HepG2 (cell line): Measurements from ENCODE around the gene ACACB. TPM values are rescaled to one million over a fixed set of nuclear protein-coding genes. Genes with fewer than 3 reads are reported as not detected.

Source experiments
- KMT2B ChIP-seq: IDR thresholded peaks from 2 replicates; pipeline ENCODE4 v1.6.1; 2016; ENCODE audit warnings: missing genetic modification reagents, missing compliant biosample characterization
- MEF2D ChIP-seq: sonication (generic); formaldehyde crosslinking; IDR thresholded peaks from 2 replicates; pipeline ENCODE4 v1.5.1; 2020; ENCODE audit warnings: mild to moderate bottlenecking, missing genetic modification reagents
- SOX6 ChIP-seq, 2 experiments: fragments of 450-650 bp in 1 of 2; sonication (generic) in 1 of 2; formaldehyde crosslinking in 1 of 2; IDR thresholded peaks; 2 replicates each; pipeline versions ENCODE4 v1.4.0 to v1.6.1; 2017 to 2020; ENCODE audit warnings: antibody characterized with exemption in 1 of 2, mild to moderate bottlenecking in 1 of 2, missing genetic modification reagents in 1 of 2
- TBL1XR1 ChIP-seq: fragments of 150-350 bp; IDR thresholded peaks from 2 replicates; pipeline ENCODE4 v1.6.1; 2014; ENCODE audit warnings: borderline replicate concordance, low read length; ENCODE audit not compliant: partially characterized antibody
- TBX2 ChIP-seq: sonication (generic); formaldehyde crosslinking; IDR thresholded peaks from 2 replicates; pipeline ENCODE4 v1.5.0; 2020; ENCODE audit warnings: missing genetic modification reagents, mild to moderate bottlenecking, borderline replicate concordance
- TFDP2 ChIP-seq: sonication (generic); formaldehyde crosslinking; IDR thresholded peaks from 2 replicates; pipeline ENCODE4 v1.4.0; 2020; ENCODE audit warnings: missing genetic modification reagents
- UBTF ChIP-seq: sonication (generic); formaldehyde crosslinking; IDR thresholded peaks from 2 replicates; pipeline ENCODE4 v1.4.0; 2020; ENCODE audit warnings: mild to moderate bottlenecking, missing genetic modification reagents
- XBP1 ChIP-seq: sonication (generic); formaldehyde crosslinking; IDR thresholded peaks from 2 replicates; pipeline ENCODE4 v1.5.0; 2020; ENCODE audit warnings: missing genetic modification reagents
- ZBTB25 ChIP-seq: IDR thresholded peaks from 2 replicates; pipeline ENCODE4 v1.6.1; 2018; ENCODE audit warnings: missing genetic modification reagents
- ZNF513 ChIP-seq: sonication (generic); formaldehyde crosslinking; conservative IDR thresholded peaks from 2 replicates; pipeline ENCODE4 v1.5.0; 2020; ENCODE audit warnings: missing genetic modification reagents
- ZNF777 ChIP-seq: sonication (generic); formaldehyde crosslinking; IDR thresholded peaks from 2 replicates; pipeline ENCODE4 v1.4.0; 2020; ENCODE audit warnings: missing genetic modification reagents
- ZSCAN9 ChIP-seq: IDR thresholded peaks from 2 replicates; pipeline ENCODE4 v1.6.1; 2016; ENCODE audit warnings: borderline replicate concordance
- polyA plus RNA-seq, 8 experiments: library from polyadenylated mRNA; depleted of rRNA in 3 of 8; stranded (reverse) in 7 of 8; unstranded in 1 of 8; fragments of >200 nt; fragmentation: Illumina TruSeq in 4 of 8; extraction: Trizol in 4 of 8; gene quantifications; 2 replicates each; pipeline versions ENCODE4 v1.2.1 to v1.2.3, GENCODE V29; 2011 to 2016; ENCODE audit warnings: low read depth in 4 of 8, missing spikeins in 1 of 8, mixed read lengths in 1 of 8; ENCODE audit not compliant: insufficient read depth in 1 of 8
- total RNA-seq, 5 experiments: library from RNA; depleted of rRNA; stranded (reverse); fragments of >200 nt; fragmentation: Illumina TruSeq; extraction: Trizol; gene quantifications; 2 replicates each; pipeline ENCODE4 v1.2.3, GENCODE V29; 2016; ENCODE audit warnings: low read depth in 1 of 5
- TF ChIP-seq, protein P1 (sequence below): sonication (generic); formaldehyde crosslinking; IDR thresholded peaks from 2 replicates; pipeline ENCODE4 v1.4.0; 2020; ENCODE audit warnings: low read depth, mild to moderate bottlenecking, missing genetic modification reagents
- TF ChIP-seq, protein P2 (sequence below), 2 experiments: sonication (generic) in 1 of 2; formaldehyde crosslinking in 1 of 2; IDR thresholded peaks; 2 replicates each; pipeline versions ENCODE4 v1.4.0 to v1.6.1; 2018 to 2020; ENCODE audit warnings: missing genetic modification reagents in 2 of 2, borderline replicate concordance in 1 of 2, low read depth in 1 of 2, mild to moderate bottlenecking in 1 of 2, missing biosample characterization in 1 of 2
- TF ChIP-seq, protein P3 (sequence below): sonication (generic); formaldehyde crosslinking; IDR thresholded peaks from 2 replicates; pipeline ENCODE4 v1.9.0; 2022; ENCODE audit warnings: low read depth, missing genetic modification reagents

The ACACB gene
- total and polyA plus RNA-seq, 2 of the 13 experiments (the other 11 are each of a cell fraction or from before 2014, with no cell fraction given) = 6.2 to 8.6 TPM

GRCh38 chr12:109093022-109093918 is 23.1 kb upstream of the ACACB start, which contains the start of gene ALKBH2 (continued):
- peak; percentile 97 for TF ChIP-seq TFDP2 (CRISPR knock-in tag)
- peak; percentile 42 for TF ChIP-seq TBL1XR1
- TF ChIP-seq, protein P1, sequence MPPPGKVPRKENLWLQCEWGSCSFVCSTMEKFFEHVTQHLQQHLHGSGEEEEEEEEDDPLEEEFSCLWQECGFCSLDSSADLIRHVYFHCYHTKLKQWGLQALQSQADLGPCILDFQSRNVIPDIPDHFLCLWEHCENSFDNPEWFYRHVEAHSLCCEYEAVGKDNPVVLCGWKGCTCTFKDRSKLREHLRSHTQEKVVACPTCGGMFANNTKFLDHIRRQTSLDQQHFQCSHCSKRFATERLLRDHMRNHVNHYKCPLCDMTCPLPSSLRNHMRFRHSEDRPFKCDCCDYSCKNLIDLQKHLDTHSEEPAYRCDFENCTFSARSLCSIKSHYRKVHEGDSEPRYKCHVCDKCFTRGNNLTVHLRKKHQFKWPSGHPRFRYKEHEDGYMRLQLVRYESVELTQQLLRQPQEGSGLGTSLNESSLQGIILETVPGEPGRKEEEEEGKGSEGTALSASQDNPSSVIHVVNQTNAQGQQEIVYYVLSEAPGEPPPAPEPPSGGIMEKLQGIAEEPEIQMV = peak; percentile 81; the same call in 1 of the 2 replicates
- no peak for TF ChIP-seq SOX6 (IDR thresholded peaks at IDR 0.05)
- TF ChIP-seq SOX6 (CRISPR knock-in tag; IDR thresholded peaks at IDR 0.05) = peak; percentile 82
- peak; percentile 95 for TF ChIP-seq MEF2D (CRISPR knock-in tag)
- TF ChIP-seq TBX2 (CRISPR knock-in tag) = peak; percentile 90
- peak; percentile 91 for TF ChIP-seq ZBTB25
- TF ChIP-seq ZNF777 (CRISPR knock-in tag) = peak; percentile 65
- TF ChIP-seq KMT2B = peak; percentile 97
- TF ChIP-seq ZNF513 (CRISPR knock-in tag) = no peak
- peak; percentile 94 for TF ChIP-seq ZSCAN9 (CRISPR knock-in tag)
- TF ChIP-seq UBTF (CRISPR knock-in tag) = peak; percentile 65
- no peak for TF ChIP-seq XBP1 (CRISPR knock-in tag)
- TF ChIP-seq, protein P2, sequence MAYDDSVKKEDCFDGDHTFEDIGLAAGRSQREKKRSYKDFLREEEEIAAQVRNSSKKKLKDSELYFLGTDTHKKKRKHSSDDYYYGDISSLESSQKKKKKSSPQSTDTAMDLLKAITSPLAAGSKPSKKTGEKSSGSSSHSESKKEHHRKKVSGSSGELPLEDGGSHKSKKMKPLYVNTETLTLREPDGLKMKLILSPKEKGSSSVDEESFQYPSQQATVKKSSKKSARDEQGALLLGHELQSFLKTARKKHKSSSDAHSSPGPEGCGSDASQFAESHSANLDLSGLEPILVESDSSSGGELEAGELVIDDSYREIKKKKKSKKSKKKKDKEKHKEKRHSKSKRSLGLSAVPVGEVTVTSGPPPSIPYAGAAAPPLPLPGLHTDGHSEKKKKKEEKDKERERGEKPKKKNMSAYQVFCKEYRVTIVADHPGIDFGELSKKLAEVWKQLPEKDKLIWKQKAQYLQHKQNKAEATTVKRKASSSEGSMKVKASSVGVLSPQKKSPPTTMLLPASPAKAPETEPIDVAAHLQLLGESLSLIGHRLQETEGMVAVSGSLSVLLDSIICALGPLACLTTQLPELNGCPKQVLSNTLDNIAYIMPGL (CRISPR knock-in tag; IDR thresholded peaks at IDR 0.05; ENCODE audit: borderline replicate concordance in 1 of 2, low read depth in 1 of 2) = peak; percentile 84 to 91; a peak in 3 of 4 replicates
- TF ChIP-seq, protein P3, sequence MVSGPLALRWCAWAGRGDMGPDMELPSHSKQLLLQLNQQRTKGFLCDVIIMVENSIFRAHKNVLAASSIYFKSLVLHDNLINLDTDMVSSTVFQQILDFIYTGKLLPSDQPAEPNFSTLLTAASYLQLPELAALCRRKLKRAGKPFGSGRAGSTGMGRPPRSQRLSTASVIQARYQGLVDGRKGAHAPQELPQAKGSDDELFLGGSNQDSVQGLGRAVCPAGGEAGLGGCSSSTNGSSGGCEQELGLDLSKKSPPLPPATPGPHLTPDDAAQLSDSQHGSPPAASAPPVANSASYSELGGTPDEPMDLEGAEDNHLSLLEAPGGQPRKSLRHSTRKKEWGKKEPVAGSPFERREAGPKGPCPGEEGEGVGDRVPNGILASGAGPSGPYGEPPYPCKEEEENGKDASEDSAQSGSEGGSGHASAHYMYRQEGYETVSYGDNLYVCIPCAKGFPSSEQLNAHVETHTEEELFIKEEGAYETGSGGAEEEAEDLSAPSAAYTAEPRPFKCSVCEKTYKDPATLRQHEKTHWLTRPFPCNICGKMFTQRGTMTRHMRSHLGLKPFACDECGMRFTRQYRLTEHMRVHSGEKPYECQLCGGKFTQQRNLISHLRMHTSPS (CRISPR knock-in tag) = no peak
